OCI-LY3 (cell line): Measurements from ENCODE around the gene LZIC.
A peak's percentile ranks its signal among the peaks of the same experiment; 100 is the strongest.

Experiments
- H2AFZ ChIP-seq: fragments of 200-600, 300-600 bp; shearing (Covaris generic); 2 replicates; pipeline ENCODE4 v1.6.0; 2014; ENCODE audit warnings: antibody characterized with exemption, low read depth, low read length
- H3K27ac ChIP-seq: fragments of 200-600, 300-600 bp; sonication (generic); 2 replicates; pipeline ENCODE4 v1.5.1; 2014; ENCODE audit warnings: mild to moderate bottlenecking, low read length, moderate library complexity, mixed read lengths
- H3K27me3 ChIP-seq: fragments of 200-600, 300-600 bp; sonication (generic); 2 replicates; pipeline ENCODE4 v1.6.1; 2014; ENCODE audit warnings: low read depth, low read length, mixed read lengths
- H3K36me3 ChIP-seq: fragments of 200-600, 300-600 bp; sonication (generic); replicated peaks from 2 replicates; pipeline ENCODE3; 2014; ENCODE audit warnings: low read depth, low read length, mixed read lengths
- H3K4me1 ChIP-seq: fragments of 300-600, 200-600 bp; sonication (generic); 2 replicates; pipeline ENCODE4 v1.6.1; 2014; ENCODE audit warnings: low read length, mixed read lengths
- H3K4me2 ChIP-seq: fragments of 200-600, 300-600 bp; sonication (generic); 2 replicates; pipeline ENCODE4 v1.6.1; 2014; ENCODE audit warnings: low read length, mixed read lengths
- H3K4me3 ChIP-seq: fragments of 300-600, 200-600 bp; sonication (generic); 2 replicates; pipeline ENCODE4 v1.5.1; 2014; ENCODE audit warnings: antibody characterized with exemption, mild to moderate bottlenecking, low read length, moderate library complexity
- H3K79me2 ChIP-seq: fragments of 300-600, 200-600 bp; shearing (Covaris generic); 2 replicates; pipeline ENCODE4 v1.6.1; 2014; ENCODE audit warnings: mild to moderate bottlenecking, low read length, mixed read lengths
- H3K9ac ChIP-seq: fragments of 300-600, 200-600 bp; shearing (Covaris generic); 2 replicates; pipeline ENCODE4 v1.6.0; 2014; ENCODE audit warnings: mild to moderate bottlenecking, low read length, moderate library complexity
- H3K9me3 ChIP-seq: fragments of 200-600, 300-600 bp; shearing (Covaris generic); 2 replicates; pipeline ENCODE4 v1.6.1; 2014; ENCODE audit warnings: low read length, mixed read lengths; ENCODE audit not compliant: insufficient read depth
- H4K20me1 ChIP-seq: fragments of 200-600, 300-600 bp; sonication (generic); 2 replicates; pipeline ENCODE4 v1.6.1; 2016; ENCODE audit warnings: low read length, mixed read lengths; ENCODE audit not compliant: insufficient read depth
- EZH2phosphoT487 ChIP-seq: fragments of 200-600 bp; shearing (Covaris generic); IDR thresholded peaks from 2 replicates; pipeline ENCODE4 v1.6.1; 2018; ENCODE audit warnings: antibody characterized with exemption, mixed run types, low read depth
- TF ChIP-seq, protein P1 (sequence below): fragments of 200-600, 300-600 bp; sonication (generic); IDR thresholded peaks from 2 replicates; pipeline ENCODE4 v1.5.1; 2014; ENCODE audit warnings: antibody characterized with exemption, low read length, low read depth

Gene LZIC

GRCh38 chr1:9902060-9902452 lies 41.1 kb downstream of the LZIC start:
- Histone ChIP-seq H4K20me1 (no peaks in the 10 kb centered on the region), H3K79me2 (no peaks in the 10 kb centered on the region), H3K4me1 (peaks cover 36% of the 10 kb centered on the region), H3K27me3 (no peaks in the 10 kb centered on the region), H3K27ac (no peak overlapping the region), H3K36me3 (no peaks in the 10 kb centered on the region), H3K4me2 (no peak overlapping the region), H3K9ac (no peak overlapping the region), H3K9me3 (no peaks in the 10 kb centered on the region), H2AFZ (no peak overlapping the region), H3K4me3 (no peak overlapping the region)
- no peak for TF ChIP-seq EZH2phosphoT487
- TF ChIP-seq, protein P1, sequence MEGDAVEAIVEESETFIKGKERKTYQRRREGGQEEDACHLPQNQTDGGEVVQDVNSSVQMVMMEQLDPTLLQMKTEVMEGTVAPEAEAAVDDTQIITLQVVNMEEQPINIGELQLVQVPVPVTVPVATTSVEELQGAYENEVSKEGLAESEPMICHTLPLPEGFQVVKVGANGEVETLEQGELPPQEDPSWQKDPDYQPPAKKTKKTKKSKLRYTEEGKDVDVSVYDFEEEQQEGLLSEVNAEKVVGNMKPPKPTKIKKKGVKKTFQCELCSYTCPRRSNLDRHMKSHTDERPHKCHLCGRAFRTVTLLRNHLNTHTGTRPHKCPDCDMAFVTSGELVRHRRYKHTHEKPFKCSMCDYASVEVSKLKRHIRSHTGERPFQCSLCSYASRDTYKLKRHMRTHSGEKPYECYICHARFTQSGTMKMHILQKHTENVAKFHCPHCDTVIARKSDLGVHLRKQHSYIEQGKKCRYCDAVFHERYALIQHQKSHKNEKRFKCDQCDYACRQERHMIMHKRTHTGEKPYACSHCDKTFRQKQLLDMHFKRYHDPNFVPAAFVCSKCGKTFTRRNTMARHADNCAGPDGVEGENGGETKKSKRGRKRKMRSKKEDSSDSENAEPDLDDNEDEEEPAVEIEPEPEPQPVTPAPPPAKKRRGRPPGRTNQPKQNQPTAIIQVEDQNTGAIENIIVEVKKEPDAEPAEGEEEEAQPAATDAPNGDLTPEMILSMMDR, result no peak

DNA sequence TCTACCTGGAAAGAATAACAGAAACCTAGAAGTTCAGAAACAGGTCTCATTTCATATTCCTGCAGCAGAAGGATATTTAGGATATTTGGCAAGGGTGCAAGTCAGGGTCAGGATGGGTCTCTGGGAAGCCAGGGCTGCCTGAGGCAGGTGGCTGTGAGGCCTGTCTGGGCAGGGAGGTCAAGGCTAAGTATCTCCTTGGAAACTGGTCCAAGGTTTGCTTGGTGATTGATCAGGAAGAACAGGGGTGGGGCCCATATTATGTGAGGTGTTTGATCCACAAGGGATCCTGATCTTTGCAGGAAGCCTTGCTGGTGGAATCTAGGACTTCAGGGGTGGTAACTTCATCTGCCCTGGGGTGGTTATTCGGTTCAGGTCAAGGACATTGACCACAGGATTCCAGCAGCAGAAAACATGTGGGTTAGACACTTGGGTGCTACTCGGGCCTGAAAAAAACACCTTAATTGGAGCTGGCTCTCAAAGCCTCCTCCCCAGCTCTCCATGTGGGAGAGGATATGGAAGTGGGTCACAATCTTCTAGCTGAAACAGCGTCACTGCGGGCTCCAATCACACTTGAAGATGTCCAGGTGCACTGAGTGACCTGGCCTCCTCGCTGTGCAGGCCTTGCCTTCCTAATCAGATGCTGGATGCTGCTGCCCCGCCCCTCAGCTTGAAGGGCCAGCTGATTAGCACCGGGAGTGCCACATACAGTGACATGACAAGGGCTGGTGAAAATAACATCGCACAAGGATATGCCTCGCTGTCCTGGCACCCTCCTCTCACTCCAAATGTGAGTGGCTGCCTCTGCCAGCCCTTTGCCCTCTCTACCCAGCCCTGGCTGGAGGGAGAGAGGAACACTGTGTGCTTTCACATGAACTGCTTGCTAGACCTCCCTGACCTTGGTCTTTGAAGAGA lies 41.8 kb downstream of the LZIC start:
- no peak overlapping the region for H3K27ac ChIP-seq

GRCh38 chr1:9900142-9901043 lies 42.8 kb downstream of the LZIC start:
- no peaks in the 10 kb centered on the region for H3K36me3 ChIP-seq
- no peaks in the 10 kb centered on the region for H3K79me2 ChIP-seq
- peak overlapping the region; percentile 74 for H3K4me2 ChIP-seq
- H3K9ac ChIP-seq, result peak overlapping the region; percentile 40; the same call in 1 of the 2 replicates
- H3K4me3 ChIP-seq, result peak overlapping the region; percentile 60
- H3K9me3 ChIP-seq, result no peaks in the 10 kb centered on the region
- no peaks in the 10 kb centered on the region for H4K20me1 ChIP-seq
- no peaks in the 10 kb centered on the region for H3K27me3 ChIP-seq
- no peak overlapping the region for H3K27ac ChIP-seq
- peak overlapping the region; percentile 0; the same call in 1 of the 2 replicates for H2AFZ ChIP-seq
- TF ChIP-seq, protein P1, result no peak
- no peak for TF ChIP-seq EZH2phosphoT487
- peaks cover 36% of the 10 kb centered on the region for H3K4me1 ChIP-seq

More for the DNA sequence above, 41.8 kb downstream of the LZIC start:
- H3K36me3 ChIP-seq, result no peaks in the 10 kb centered on the region
- H3K4me3 ChIP-seq, result no peak overlapping the region
- H2AFZ ChIP-seq, result no peak overlapping the region
- peaks cover 36% of the 10 kb centered on the region for H3K4me1 ChIP-seq
- no peaks in the 10 kb centered on the region for H4K20me1 ChIP-seq
- H3K27me3 ChIP-seq, result no peaks in the 10 kb centered on the region
- no peaks in the 10 kb centered on the region for H3K9me3 ChIP-seq
- TF ChIP-seq, protein P1, result no peak
- no peak for TF ChIP-seq EZH2phosphoT487
- H3K79me2 ChIP-seq, result no peaks in the 10 kb centered on the region
- peak overlapping the region; percentile 74; the same call in 1 of the 2 replicates for H3K4me2 ChIP-seq
- no peak overlapping the region; the same call in 1 of the 2 replicates for H3K9ac ChIP-seq

GRCh38 chr1:9894115-9894514 lies 49.1 kb downstream of the LZIC start:
- no peak overlapping the region for H3K9ac ChIP-seq
- no peak overlapping the region for H3K4me2 ChIP-seq

More at GRCh38 chr1:9894115-9894514, 49.1 kb downstream of the LZIC start:
- H3K27me3 ChIP-seq, result no peaks in the 10 kb centered on the region
- peaks cover 4% of the 10 kb centered on the region for H3K4me1 ChIP-seq
- H4K20me1 ChIP-seq, result no peaks in the 10 kb centered on the region
- H2AFZ ChIP-seq, result no peak overlapping the region
- TF ChIP-seq EZH2phosphoT487, result no peak
- TF ChIP-seq, protein P1, result no peak
- H3K4me3 ChIP-seq, result no peak overlapping the region
- H3K27ac ChIP-seq, result no peak overlapping the region
- no peaks in the 10 kb centered on the region for H3K36me3 ChIP-seq
- H3K9me3 ChIP-seq, result no peaks in the 10 kb centered on the region
- no peaks in the 10 kb centered on the region for H3K79me2 ChIP-seq
